HG02623 (cell line): ENCODE measurements around the gene CCDC154.
"Not testable (repeated sequence)": the region's sequence is repeated elsewhere in the genome, so short reads cannot be mapped to it uniquely, and the experiment has no call there.

Source experiments
- ATAC-seq: cut with Tn5 transposase; IDR thresholded peaks from one replicate; pipeline ENCODE4 v1.9.1; 2021; ENCODE audit warnings: moderate library complexity; ENCODE audit not compliant: unreplicated experiment

The CCDC154 gene

DNA sequence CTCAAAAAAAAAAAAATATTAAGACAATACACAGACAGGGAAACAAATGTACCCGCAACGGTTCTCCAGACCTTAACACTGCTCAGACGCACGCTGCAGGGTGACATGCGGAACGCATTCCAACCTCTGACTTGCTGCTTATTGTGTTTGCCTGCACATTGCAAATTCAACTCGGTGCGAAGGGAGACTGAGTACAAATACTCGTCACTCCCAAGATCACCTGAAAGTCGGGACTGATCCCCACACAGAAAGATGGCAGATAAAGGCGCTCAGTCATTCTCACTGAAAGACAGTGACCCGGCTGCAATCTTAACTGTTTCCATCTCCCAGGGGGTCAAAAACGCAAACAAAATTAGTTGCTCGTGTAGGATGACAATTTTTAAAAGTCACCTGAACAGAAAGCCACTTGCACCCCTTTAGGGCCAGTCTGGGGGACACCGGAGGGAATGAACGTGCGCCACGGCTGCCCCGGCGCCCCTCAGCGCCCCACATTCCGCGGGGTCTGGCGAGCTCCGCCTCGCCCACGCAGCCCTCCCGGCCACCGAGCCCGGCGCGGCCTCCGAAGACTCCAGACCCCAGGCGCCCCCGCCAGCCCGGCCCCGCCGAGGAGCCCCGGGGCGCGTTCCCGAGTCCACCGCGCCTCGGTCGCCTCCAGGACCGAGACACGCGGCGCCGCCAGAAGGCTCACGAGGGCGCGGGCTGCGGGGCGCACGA, 29.9 kb upstream of the CCDC154 start:
- ATAC-seq: peak; percentile 12

DNA sequence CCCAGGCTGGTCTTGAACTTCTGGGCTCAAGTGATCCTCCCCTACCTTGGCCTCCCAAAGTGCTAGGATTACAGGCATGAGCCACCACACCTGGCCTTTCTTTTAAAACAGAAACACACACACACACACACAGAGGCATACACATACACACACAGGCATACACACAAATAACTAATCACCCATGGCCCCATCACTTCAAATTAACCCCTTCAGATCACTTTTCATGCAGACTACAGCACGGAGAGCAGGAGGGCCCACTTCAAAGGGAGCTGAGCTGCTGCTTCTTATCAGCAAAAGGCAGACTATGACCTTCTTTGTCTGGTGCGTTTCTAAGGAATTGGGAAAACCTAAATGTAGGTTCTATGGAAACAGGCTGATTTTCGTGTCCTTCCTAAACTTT, 28.6 kb upstream of the CCDC154 start:
- ATAC-seq: no peak

DNA sequence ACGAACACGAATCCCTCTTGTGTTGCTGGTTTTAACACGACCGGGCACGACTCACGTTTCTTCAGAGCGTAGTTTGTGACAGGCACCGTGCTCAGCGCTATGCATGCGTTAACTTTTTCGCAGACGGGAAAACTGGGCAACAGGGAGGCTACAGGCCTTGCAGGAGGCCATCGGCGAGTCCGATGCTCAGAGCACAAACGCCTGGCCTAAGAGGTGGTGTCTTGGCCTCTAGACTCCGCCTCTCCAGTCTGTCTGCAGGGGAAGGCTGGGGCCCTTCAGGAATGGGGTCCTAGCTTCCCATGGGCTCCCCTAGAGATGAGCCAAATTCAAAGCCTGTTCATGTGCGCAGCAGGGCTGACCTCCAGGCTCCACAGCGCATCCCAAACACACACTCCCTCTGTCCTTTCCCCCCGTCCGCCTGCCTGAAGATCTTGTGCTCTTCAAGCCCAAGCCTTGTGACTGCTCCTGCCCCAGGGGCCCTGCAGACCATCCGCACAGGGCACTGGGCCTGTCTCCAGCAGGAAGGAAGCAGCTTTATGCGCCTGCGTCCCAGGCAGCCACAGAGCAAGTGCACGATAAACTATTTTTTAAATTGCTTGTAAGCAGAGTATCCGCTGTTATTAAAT, 27.3 kb upstream of the CCDC154 start:
- ATAC-seq: no peak

DNA sequence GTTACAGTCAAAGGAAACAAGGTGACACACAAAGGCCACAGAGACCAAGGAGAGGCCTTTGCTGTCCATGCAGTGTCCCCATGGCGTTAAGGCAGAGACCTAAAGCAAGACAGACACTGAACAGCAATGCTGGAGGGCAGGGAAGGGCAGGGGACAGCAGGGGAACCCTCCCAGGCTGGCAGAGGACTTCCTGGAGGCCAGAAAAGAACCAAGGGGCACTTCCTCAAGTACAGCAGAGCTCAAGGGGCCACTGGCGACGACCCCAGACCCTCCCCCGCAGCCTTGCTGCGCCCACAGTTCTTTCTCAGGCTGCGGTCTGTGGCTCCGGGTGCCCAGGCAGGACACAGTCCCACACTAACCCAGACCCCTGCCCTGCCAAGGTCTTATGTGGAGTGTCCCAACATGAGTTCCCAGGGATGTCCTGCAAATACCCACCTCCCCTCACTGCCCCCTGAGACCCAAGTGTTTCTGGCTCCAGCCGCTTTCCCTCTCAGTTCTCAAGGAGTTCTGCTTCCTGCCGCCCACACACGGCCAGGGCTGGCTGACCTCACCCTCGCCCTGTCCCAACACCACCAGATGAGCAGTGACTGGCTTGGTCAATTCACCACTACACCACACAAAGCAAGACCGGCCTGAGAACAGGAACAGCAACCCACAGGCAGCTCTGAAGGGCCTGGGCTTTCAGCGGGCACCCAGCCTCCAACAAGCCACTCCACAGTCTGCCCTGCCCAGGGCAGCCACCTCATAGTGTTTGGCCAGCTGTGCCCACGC, 26.3 kb upstream of the CCDC154 start:
- no peak for ATAC-seq

DNA sequence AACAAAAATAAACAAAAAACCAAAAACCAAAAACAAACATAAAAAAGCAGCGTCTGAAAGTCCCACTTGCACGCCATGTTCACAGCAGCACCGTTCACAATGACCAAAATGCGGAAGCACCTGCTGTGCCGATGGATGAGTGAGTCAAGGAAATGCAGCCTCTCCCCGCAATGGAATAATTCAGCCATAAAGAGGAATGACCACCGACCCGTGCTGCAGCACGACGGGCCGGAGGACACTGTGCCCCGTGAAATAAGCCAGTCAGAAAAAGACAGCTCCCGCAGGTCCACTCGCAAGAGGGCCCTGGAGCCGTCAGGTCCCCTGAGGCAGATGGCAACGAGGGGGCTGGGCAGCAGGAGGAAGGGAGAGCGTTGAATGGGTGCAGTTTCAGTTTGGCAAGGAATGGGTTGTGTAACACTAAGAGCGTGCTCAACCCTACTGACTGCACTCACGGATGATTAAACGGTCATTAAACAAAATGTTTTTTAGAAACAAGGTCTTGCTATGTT, 25.4 kb upstream of the CCDC154 start:
- ATAC-seq: no peak

DNA sequence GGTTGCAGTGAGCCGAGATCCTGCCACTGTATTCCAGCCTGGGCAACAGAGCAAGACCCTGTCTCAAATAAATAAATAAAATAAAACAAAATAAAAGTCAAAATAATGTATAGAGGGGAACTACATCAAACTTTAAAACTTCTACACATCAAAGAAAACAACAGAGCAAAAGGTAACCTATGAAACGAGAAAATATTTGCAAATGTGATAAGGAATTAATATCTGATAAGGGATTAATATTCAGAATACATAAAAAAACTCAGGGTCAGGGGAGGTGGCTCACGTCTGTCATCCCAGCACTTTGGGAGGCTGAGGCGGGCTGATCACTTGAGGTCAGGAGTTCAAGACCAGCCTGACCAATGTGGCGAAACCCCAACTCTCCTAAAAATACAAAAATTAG, 24.8 kb upstream of the CCDC154 start:
- not testable (repeated sequence) for ATAC-seq

DNA sequence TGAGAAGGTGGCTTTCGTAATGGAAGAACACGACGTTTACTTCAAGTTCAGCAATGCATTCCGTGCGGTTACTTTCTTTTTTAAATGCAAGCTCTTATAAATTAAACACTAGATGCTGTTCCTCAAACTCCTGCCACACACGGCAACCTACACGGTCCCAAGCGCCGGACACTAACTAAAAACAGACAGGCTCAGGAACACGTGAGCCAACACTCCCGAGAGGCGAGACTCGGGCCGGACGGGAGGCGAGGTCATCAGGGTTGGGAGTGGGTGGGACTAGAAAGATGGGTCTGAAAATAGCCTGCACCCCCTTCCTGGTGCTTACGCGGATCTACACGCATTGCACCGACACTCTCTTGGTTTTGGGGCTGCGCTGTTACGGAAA, 24.1 kb upstream of the CCDC154 start:
- ATAC-seq: no peak

DNA sequence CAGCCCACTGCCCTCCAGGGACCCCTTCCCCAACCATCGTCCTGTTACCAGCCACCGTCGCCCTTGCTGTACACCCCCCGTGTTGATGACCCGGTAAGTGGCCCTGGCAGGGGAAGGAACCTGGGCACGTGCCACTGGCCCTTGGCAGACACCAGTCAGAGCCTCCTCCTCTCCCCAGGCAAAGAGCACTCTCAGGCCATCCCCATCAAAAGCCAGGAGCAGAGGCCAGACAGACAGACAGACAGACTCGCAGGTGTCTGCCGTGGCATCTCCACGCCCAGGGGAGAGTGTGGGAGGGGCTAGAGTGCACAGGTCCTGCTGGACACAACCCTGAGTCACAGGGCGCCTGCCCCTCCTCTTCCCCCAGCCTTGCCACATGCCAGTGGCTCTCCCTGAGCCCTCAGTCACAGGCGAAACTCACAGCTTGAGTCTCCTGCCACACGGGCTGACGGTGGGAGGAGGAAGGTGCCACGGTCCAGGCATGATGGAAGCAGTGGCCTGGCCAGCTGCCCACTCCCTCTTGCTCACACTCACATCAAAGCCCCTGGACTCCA, 22.7 kb upstream of the CCDC154 start:
- no peak for ATAC-seq

DNA sequence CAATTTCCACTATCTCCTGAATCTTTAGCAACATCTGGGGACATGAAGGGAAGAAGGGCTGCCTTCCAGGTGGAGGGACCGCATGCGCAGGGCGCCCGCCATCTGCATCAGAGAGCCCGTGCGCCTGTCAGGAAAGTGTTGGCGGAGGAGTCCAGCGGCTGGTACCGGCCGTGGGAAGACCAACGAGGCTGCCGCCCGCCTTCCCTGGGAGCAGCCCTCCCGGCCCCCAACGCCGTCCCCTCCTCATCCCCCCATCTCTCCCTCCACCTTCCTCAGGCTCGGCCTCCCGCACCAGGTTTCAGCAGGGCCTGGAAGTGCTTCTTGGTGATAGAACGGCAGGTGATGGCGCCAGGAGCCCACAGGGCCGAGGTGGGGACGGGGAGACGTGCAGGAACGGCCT, 21.7 kb upstream of the CCDC154 start:
- ATAC-seq: no peak

DNA sequence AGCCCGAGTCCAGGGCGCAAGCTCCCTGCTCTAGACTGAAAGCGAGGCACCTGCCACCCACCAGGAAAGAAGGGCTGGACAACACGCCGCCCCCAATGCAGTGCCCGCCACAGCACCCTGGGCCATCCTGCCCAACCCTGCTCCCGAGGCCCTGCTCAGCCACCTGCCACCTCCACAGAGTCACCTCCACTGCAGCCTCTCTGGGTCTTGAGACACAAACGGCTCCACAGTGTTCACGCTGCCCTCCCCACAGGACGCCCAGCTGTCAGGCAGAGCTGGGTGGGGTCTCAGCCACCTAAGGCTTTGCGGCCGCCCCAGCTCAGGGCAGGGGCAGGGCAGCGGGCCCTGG, 21.2 kb upstream of the CCDC154 start:
- no peak for ATAC-seq

DNA sequence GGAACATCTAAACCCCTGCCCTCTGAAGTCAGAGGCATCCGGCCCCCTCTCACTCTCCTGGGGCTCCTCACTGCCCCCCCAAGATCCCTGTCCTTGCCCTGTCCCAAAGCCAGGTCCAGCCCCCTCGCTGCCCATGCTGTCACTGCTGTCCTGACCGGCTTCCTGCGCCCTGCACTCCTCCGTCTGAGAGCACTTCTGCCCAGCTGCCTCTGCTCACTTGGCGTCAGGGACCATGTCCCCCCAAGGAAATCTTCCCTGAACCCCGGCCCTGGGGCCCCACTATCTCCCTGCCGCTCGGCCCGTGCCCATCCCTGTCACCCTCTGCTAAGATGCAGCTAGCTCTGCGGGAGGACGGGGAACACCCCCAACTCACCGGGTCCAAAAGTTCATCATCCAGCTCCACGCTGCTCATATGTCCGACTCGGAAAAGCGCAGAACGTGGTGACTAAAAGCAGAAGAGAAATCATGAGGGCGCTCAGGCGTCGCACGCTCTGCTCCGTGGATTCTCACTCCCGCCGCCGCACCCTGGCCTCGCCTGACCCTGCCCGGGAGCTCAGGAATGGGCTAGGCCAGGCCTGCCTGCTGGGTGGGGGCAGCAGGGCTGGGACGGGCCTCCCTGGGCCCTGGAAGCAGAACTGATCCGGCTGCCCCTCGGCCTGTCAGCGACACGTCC, 20.7 kb upstream of the CCDC154 start:
- no peak for ATAC-seq

DNA sequence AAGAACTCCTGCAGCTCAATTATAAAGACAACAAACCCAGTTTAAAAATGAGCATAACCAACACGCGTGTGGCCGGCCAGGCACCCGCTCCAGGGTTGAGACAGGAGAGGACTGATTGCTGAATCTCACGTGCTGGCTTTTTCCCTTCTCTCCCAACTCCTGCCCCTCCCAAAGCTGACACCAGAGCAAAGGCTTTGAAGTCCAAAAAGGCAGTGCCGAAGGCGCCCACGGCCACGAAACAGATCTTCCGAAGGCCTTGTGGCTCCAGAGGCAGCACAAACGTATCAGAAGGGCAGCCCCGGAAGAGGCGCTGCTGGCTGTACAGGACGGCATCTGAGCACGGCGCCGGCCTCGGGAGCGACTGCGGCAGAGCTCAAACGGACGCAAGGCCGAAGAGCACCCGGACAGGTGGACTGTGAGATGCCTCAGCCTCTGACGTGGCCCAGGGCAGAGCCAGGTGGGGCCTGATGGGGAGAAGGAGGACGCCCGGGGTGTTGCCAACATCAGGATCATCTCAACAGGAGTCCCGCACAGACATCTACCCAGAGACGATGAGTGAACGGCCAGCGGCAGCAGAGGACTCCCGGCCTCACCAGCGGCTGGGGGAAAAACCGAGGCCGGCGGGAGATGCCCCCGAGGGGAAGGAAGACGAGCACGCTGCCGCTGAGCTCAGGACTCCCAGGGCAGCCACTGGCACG, 20.0 kb upstream of the CCDC154 start:
- ATAC-seq: no peak

DNA sequence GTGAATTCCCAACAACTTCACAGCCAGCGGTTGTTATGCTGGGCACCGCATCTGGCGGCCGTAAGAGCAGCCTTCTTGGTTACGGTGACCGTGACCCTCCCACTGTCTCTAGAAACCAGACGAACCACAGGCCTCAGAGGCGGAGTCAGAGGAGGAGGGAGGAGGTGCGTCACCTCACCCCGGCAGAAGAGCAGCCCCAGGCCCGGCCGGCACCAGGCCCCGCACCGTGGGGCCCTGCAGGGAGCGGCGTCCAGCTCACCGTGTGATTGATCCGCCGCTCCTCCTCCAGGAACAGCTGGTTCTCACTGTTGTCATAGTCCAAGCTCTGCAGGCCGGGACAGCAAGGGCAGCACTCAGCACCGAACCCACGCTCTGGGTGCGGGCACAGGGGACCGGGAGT, 16.8 kb upstream of the CCDC154 start:
- no peak for ATAC-seq

DNA sequence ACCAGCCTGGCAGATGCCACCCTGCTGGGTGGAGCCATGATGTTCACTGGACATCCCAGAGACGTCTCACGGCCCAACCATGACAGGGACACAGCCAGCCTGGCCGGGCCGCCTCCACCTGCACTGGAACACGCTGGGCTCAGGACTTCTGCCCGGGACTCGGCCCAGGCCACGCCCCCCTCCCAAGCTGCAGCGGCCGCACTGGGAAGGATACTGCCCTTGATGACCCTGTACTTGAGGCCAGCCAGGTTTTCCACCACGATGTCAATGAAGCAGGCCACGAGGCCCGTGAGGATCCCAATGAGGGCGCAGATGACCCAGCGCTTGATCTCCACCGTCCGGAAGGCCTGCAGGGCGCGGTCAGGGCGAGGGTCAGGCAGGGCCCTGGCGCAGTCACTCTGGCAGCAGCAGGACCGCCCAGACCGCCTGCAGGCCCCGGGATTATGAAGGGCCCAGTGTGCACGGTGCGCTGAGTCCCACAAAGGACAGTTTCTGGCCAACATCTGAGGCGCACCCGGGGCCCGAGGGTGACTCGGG, 16.3 kb upstream of the CCDC154 start:
- ATAC-seq: no peak

DNA sequence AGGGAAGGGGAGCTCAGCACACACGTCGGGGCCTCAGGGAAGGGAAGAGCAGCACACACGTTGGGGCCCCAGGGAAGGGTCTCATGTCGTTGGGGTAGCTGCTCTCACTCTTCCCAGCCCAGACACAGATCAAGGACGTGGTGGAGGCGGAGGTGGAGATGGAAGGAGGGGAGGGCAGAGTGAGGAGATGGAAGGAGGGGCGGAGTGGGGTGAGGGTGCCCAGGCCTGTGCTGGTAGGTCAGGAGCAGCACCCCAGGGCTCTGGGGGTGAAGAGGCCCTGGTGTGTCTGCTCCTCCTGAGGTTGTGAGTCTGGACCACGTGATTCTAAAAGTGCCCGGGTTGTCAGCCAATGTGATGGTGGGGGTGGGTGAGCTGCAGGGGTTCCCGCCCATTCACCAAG, 15.6 kb upstream of the CCDC154 start:
- no peak for ATAC-seq

DNA sequence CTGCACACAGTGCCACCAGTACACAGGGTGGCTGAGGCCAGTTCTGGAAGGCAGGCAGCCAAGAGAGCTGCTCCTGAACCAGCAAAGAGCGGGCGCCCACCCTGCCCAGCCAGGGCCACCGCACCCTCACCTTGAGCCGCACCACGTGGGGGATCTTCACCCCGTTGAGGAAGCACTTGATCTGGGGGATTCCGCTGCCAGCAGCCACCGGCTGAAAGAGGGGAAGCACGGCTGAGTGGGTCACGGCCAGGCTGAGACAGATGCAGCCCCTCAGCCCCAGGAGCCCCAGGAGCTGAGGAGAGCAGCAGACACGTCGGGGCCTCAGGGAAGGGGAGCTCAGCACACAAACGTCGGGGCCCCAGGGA, 14.6 kb upstream of the CCDC154 start:
- no peak for ATAC-seq

DNA sequence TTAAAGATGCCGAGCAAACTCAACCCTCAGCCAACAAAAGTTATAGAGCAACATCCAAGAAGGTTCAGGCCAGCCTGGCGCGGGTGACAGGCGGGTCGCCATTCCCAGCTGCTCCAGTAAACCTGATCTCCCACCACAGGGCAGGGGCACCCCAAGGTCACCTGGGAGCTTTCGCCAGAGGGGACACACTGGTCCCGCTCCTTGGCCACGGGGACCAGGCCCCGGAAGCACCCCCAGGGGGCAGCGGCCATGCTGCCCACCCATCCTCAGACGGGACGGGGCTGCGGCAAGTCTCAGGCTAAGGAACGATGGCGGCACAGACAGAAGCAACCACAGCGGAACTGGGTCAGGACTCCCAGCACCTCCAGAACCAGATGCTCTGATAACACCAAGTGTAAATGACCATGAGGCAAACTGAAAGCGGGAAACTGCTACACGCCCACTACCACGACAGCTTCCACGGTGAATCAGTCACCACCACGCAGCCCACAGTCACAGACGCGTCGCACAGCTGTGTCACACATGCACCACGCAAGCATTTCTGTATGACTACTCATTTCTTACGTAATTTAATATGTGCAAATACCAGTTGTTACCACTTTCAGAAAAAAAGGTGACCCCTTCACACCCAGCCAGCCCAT, 14.1 kb upstream of the CCDC154 start:
- ATAC-seq: no peak

DNA sequence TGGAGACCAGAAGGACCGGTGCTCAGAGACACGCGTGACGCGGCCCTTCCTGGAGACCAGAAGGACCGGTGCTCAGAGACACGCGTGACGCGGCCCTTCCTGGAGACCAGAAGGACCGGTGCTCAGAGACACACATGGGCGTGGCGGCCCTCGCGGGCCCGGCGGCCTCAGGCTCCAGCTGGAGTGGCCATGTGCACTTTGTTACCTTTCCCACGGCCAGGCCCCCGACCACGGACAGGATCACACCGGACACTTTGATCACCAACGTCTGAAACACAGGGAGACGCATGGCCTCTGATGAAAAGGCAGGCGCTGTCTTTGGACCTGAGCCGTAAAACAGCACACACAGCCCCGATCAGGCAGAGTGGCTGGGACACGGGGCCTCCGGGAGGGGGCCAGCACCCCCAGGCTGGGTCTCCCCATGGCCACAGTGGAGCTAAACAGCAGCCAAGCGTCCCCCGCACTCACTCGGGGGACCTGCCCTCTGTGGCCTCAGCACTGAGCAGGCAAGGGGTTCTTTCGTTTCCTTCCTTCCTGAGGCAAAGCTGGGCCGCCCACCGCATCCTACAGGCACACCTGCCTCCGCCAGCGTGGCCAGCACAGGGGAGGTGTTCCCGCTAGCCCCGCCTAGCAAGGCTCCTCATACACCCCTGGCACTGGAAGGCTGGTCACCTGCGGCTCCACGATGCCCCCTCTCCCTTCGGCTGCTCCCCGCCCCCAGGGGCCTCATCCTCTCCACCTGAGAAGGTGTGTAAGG, 13.3 kb upstream of the CCDC154 start:
- no peak for ATAC-seq

DNA sequence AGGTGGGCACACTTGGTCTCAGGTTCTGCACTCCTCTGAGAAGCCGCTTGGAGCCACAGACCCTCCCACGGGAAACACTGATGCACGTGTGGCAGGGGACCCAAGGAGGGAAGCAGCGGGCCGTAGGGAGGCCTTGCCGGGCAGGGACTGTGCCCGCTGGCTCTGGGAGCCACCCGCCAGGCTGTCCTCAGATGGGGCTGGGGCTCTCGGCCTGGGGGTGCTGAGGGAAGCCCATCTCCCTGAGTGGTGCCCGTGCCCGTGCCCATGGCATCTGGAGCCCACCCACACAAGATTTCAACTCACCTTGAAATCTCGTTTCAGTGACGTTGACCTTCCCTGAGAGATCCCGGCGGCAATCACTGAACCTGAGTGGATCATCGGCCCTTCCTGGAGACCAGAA, 12.6 kb upstream of the CCDC154 start:
- ATAC-seq: no peak
